Measurements from ENCODE around the gene DLD.
"Not testable (repeated sequence)": the region's sequence is repeated elsewhere in the genome, so short reads cannot be mapped to it uniquely, and the experiment has no call there.

Gene DLD

DNA sequence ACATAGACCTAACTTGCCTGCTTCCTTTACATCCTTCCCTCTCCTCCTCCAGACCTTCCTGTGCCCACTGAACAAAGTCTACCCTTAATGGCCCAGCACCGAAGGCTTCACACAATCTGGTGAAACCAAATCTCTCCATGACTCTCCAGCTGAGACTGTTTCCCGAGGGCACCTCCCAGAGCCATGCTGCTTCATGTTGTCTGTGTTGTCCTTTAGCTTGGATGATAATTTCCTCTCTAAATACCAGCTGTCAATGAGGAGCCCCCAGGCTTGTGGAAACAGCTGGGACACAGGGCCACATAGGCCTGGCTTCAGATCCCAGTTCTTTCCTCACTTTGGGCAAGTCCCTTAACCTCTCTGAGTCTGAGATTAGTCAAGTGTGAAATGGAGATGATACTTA, 54.3 kb downstream of the DLD start:
- no peak for DNase-seq (ENCODE audit: low spot score)

DNA sequence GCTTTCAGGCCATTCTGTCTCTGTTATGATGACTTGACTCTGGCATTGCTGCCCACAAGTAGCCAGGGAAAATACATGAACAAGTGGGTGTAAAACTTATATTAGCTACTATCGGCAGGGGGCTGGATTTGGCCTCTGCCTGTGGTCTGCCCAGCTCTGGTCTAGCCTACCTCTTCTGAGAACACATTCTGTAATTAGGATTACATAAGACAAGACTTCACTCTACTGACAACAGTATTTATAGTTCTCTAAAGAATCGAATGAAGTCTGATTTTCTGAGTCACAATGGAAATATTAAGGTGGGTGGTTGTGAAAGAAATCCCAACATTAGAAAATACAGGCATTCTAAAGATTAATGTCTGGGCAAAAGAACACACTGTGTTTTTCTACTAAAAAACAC, 55.5 kb downstream of the DLD start:
- DNase-seq (ENCODE audit: low spot score) = no peak

DNA sequence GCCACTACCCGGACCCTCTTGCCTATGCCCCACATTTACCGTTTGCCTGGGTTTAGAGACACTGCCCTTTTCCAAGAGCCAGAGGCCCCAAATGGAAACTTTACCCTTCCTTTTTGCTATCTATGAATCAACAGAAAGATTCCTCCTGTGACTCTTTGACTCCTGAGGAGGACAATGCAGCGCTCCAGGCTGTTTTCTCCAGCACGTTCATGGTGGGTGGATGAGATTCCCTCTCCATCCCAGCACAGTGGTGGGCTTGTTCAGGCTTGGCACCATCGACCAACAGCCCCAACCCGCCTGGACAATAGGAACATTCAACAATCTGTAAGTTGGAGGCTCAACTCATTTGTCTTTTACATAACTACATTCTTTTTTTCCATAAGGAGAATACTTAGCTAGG, 55.9 kb downstream of the DLD start:
- no peak for DNase-seq (ENCODE audit: low spot score)

DNA sequence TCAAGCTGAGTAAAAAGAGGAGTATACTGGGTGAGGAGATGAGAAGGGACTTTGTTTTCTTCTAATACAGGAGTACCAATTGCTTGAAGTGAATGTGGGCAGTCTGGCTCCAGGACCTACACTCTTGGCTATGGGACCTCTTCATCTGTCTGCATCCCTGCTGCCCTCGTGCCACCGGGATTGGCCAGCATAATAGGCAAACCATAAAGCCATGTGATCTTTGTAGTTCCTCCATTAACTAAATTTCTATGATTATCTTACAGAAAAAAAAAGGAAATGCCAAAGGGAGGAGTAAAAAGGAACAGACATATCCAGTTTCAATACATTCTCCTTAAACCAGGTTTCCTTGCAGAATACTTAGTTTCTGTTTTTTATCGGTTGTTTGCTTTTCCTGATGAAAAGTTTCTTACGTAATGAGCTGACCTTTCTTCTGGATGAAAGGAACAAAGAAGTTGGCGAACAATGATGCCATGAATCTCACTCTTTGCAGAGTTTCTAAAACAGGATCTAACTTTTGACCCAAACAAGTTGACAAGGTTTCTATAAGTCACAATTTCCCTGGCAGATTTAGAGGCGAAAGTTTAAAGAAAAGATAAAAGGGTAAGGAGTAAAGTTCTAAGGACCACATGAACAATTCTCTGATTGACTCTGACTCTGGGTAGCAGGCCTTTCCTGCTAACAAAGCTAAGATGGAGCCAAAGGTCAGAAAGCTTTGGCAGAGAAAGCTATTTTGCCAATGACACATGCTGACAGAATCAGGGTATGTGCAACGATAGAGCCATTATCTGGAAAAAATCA, 57.9 kb downstream of the DLD start:
- DNase-seq (ENCODE audit: low spot score) = peak; percentile 64

DNA sequence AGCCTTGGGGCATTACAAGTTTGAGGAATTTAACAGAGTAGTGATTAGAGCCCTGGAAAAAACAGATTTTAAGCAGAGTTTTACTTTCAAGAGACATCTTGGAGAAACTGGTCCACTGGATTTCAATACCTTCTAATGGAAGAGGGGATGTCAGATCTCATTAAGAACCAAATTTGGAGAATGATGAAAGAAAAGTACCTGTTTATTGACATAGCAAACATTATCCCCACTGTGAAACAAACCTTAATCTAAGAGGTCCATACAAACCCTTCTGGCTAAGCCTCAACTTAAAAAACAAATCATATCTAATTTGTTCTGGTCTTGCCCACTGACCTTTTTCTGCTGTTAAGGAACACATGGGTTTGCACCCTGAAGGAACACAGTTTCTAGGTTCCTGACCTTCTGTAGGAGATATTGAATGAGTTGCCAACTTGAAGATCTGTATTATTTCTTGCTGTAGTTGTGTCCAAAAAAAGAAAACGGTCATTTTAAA, 58.5 kb downstream of the DLD start:
- no peak for DNase-seq (ENCODE audit: low spot score)

DNA sequence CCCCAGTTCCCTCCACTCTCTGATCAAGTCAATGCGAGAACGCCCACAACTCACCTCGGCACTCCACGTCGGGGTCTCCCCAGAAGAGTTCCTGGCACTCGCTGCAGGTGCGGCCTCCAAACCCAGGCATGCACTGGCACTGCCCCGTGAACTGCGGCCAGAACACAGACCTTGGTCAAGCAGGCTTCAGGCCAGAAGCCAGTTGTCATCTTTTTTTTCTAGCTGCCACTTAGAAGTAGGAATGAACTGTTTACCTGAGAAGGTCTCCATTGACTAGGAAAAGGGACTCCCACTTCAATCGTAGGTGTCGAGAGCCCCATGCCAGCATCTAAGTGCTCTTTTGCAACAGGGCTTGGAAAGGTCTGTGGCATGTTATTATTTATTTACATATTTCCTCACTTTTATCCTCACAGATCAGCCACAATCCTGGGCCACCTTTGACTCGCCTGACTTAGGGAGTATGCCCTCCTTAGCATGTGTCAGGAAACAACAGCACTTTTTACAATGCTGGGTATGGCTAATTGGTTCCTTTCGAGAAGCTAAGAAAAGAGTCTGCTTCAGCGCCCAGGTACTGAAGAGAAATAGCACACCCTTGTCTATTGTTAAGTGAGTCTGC, 60.3 kb downstream of the DLD start:
- no peak for DNase-seq (ENCODE audit: low spot score)

DNA sequence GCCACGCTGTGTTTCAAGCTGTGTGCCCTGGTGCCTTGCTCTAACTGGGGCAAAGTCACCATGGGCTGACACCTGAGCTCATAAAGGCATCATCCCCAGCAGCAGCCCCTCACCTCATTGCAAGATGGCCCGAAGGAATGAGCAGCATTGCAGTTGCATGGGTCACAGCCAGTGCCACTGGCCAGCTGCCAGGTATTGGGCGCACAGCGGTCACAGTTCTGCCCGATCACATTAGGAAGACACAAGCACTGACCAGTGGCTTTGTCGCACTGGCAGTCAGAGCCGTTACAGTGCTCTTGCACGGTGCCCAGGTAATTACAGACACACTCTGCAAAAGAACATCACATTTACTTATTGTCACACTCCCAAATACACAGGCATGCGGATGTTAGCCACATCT, 60.9 kb downstream of the DLD start:
- no peak for DNase-seq (ENCODE audit: low spot score)

DNA sequence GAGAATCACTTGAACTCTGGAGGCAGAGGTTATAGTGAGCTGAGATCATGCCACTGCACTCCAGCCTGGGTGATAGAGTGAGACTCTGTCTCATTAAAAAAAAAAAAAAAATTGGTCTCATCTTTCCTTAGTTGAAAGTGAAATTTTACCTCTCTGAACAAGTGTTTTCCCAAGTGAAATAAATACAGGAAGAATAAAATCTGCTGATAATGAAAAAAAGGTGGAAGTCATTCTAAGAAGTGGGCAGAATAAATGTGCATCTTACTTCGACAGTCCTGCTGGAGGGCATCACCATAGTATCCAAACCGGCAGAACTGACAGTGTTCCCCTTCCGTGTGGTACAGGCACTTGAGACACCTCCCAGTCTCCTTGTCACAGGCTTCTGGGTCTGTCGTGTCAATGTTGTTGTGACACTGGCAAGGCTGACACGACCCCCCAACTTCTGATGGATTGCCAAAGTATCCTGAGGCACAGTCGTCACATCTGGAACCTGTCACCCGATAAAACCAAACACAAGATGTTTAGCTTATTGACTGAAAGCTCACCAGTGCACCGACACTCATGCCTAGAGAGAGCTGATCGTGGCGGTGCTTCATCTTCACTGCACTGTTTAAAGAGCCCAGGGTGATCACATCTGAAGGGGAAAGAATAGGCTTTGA, 62.4 kb downstream of the DLD start:
- no peak for DNase-seq (ENCODE audit: low spot score)

DNA sequence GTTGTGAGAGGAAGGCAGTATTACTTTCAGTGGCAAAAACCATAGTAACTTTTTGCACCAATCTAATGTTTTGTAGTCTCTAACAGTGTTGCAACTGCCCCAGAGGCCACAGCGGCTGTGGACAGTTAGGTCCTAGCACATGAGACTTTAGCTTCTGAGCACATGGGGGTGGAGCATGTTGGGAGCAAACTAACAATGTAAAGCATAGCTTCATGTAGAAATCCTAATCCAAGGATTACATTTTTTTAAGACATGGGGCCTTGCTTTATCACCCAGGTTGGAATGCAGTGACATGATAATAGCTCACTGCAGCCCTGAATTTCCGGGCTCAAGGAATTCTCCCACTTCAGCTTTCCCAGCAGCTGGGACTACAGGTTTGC, 62.9 kb downstream of the DLD start:
- no peak for DNase-seq (ENCODE audit: low spot score)

DNA sequence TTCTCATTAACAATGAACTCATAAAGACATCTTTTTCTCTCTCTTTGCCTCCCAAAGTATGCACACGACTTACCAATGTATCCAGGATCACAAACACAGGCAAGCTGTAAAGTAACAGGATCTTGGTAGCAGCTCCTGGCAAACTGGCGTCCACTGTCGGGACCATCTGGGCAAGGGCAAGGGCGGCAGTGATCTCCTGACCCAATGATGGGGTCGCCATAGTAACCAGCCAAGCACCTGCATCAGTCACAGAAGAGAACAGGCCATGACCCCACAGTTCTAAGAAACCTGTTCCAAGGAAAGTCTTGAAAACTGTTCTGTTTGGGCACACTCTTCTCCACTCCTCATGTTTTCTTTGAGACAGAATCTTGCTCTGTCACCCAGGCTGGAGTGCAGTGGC, 64.4 kb downstream of the DLD start:
- no peak for DNase-seq (ENCODE audit: low spot score)

DNA sequence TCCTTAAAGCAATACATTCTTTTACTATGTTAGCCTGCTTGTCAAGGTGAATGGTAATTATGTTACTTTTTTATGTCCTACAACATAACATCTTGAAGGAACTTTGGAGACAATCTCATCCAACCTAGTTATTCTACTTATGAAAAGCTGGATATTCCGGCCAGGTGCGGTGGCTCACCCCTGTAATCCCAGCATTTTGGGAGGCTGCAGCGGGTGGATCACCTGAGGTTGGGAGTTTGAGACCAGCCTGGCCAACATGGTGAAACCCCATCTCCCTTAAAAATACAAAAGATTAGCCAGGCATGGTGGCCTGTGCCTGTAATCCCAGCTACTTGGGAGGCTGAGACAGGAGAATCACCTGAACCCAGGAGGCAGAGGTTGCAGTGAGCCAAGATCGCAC, 66.0 kb downstream of the DLD start:
- not testable (repeated sequence) for DNase-seq (ENCODE audit: low spot score)

DNA sequence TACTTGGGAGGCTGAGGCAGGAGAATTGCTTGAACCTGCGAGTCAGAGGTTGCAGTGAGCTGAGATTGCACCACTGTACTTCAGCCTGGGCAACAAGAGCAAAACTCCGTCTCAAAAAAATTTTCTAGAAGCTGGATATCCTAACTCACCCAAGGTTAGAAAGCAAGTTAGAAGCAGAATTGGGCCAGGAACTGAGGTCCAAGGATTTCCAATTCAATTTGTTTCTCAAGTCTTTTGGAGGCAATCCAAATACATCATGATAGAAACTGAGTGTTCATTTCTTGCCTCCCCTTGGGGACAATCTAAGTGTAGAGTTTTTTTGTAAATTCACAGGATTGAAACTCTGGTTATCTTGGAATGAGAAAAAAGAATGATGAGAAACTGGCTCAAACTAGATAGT, 66.5 kb downstream of the DLD start:
- no peak for DNase-seq (ENCODE audit: low spot score)

DNA sequence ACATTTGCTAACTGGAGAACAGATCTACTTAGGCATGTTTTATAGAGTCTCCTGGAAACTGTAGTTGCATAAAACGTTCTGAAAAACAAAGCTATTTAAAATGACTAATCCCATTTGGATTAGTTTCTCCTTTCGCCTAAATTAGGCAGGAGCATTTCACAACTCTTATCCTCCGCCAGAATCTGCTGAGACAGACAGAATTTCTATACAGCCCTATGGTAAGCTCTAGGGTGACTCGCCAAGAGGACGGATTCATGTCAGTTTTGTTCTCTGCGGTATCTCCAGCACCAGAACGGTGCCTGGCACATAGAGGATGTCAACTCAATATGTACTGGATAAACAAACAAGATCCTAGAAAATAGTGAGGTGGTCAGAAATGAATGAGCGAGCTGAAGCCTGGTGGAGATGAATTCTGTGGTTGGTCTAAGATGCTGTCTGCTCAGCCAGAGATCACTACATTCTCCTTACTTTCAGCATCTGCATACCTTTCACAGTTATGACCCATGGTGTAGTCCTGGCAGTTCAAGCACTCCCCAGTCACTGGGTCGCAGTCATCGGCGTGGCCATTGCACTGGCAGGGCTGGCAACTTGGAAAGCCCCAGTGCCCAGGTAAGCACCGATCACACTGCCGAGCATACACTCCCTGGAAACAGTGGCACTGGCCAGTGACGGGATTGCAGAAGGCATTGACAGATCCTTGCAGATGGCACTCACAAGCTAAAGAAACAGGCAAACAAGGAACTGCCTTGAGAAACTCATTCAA, 68.0 kb downstream of the DLD start:
- DNase-seq (ENCODE audit: low spot score) = peak; percentile 57

DNA sequence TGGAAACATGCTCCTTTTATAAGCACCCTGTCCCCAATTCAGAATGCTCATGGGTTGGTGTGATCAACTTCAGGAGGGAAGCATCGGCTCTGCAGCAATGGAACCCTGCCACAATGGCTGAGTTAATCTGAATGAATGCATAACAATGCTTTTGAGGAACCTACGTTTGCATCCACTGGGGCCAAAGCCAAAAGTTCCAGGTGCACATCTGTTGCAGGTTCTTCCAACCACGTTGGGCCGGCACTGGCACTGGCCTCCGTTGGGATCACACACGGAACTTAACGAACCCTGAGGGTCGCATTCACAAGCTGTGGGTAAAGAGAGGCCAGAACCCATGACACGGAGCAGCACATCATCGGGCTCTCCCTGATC, 68.5 kb downstream of the DLD start:
- DNase-seq (ENCODE audit: low spot score) = no peak

DNA sequence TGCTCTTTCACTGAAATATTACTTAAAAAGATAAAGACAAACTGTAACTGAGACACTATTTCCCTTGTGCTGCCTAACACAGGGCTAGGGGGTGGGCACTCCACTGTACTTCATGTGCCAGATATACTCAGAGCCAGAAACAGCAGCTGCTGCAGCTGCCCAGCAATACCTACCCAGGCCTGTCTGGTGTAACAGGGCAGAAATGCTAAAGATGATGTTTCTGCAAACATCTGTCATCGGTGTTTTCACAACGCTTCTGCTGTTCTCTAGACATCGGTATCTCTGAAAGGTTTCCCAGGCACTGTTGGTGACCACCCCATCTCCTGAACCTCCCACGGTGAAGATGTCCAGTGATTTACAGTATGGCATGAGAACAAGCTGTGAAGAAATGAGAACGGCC, 69.3 kb downstream of the DLD start:
- DNase-seq (ENCODE audit: low spot score) = no peak

DNA sequence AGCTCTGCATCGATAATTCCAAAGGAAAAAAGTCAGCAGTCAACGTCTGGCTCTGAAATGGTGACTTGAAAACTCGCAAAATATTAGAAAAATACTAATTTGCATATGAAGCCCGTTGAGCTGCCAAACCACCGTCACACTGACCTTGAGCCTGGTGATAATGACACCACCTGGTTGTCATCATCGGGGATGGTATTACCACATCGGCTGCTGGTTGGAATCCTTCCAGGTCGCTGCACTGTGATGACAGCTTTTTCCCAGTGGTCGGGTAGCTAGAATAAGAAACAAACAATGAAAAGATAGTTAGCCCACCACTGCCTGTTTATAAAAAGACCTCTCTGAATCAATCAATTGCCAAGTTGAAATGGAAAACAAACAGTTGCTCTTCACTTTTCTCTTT, 70.4 kb downstream of the DLD start:
- DNase-seq (ENCODE audit: low spot score) = no peak

DNA sequence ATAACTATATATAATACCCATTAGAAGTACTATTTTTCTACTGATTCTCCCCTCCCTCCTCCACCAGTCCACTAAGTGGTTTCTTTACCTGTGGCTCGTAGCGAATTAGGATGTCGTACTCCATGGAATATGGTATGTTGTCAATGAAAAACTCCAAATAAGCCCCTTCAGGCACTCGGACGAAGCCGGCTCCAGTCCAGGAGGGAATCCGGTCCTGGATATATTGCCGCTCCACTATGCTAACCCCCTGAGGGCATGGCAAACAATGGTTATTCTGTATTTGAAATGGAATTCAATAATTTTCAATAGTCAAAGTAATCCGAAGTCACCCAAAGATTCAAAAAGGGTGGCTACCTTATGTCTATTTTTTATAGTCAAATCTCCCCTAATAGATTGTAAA, 71.8 kb downstream of the DLD start:
- no peak for DNase-seq (ENCODE audit: low spot score)

DNA sequence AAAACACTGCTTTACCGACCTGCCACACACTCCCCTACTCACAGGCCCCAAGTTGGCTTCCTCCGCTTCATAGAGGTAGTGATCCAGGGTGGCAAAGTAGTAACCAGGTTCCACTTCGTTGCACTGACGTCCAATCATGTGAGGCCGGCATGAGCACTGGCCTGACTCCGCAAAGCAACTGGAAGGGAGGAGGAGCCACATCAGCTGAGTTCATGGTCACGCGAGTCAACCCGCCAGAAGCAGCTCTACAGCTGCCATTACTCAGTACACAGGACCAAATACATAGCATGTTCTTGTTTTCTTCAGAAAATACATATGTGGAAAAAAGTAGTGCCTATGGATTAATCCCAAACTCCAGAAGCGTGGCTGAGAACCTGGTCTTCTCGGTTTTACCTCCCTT, 73.5 kb downstream of the DLD start:
- DNase-seq (ENCODE audit: low spot score) = no peak

DNA sequence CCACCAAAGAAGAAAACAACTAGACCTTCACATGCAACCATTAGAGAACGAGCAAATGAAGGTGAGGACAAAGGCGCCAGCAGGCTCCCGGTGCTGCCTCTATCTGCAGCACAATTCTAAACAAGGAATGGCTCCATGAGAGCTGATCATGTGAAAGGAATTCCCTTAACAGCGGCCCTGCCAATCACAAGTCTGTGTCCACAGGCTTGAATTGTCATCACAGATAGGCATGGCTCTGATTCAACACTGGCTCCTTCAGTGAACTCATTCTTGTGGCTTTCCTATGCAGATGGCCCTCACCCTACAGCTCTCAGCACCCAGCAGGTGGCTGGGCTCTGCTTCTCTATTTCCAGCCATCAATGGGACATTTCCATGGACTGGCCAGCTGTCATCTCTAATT, 75.7 kb downstream of the DLD start:
- peak; percentile 68 for DNase-seq (ENCODE audit: low spot score)

DNA sequence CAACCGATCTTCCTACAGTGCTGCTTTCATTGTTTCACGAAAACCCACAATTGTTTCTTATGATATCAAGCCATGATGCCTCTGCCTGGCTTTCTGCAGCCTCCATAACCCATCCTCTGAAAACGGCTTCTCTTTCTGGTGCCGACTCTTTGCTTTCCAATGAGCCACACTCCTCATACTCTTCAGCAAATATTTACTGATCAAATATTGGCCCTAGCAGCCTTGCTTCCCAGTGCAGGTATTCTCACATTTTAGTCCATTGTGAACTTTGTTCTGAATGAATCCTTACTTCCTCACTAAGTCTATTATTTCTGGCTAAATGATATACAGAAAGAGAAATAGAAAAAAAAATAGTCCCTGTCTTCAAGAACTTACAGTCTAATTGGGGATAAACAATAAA, 76.4 kb downstream of the DLD start:
- DNase-seq (ENCODE audit: low spot score) = no peak

DNA sequence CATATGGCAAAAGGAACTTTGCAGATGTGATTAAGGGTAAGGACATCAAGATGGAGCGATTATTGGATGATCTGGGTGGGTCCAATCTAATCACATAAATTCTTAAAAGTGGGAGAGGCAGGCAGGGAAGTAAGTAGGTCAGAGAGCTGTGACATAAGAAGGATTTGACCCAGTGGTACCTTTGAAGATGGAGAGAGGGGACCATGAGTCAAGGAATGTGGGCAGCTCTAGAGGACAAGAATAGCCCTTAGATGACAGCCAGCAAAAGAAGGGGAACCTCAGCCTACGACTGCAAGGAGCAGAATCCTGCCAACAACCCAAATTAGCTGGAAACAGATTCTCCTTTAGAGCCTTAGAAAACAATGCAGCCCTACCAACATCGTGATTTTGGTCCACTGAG, 77.5 kb downstream of the DLD start:
- DNase-seq (ENCODE audit: low spot score) = no peak

DNA sequence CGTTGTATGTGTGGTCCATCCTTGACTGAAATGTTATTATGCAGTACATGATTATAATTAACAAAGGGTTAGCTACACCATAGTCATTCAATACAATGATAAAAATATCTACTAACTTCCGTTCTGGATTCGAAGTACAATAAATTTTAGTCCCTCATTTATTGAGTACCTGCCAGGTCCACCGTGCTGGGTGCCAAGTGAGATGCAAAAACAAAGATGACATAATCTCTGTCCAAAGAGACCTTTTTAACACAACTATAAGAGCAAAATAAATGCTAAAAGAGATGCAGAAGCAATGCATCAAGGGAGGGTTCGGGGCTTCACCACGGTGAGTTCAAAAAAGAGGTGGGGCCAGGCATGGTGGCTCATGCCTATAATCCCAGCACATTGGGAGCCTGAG, 78.9 kb downstream of the DLD start:
- DNase-seq (ENCODE audit: low spot score) = no peak

Data from AG08396 (cell line).